Mesenchymal stem cell (in vitro differentiated cells and primary cell): ENCODE data around the gene HOXA5.

Source experiments
- DNase-seq: peaks from one replicate; pipeline ENCODE4 v3.0.0-alpha.2; 2013
- H2AFZ ChIP-seq: one replicate; pipeline ENCODE4 v1.6.1; 2013; ENCODE audit warnings: low read depth, mild to moderate bottlenecking, control low read depth, inconsistent platforms, low read length, moderate library complexity
- H2AK5ac ChIP-seq: 2 replicates; pipeline ENCODE4 v1.6.1; 2013; ENCODE audit warnings: low read length, moderate library complexity, mild to moderate bottlenecking, inconsistent platforms; ENCODE audit not compliant: severe bottlenecking
- H2BK120ac ChIP-seq: one replicate; pipeline ENCODE4 v1.6.1; 2013; ENCODE audit warnings: low read depth, mild to moderate bottlenecking, inconsistent platforms, low read length, moderate library complexity
- H2BK12ac ChIP-seq, 2 experiments: one replicate each; pipeline ENCODE4 v1.6.1; 2013; ENCODE audit warnings: inconsistent platforms in 2 of 2, low read length in 2 of 2, mild to moderate bottlenecking in 2 of 2, moderate library complexity in 2 of 2, control low read depth in 1 of 2
- H2BK15ac ChIP-seq: one replicate; pipeline ENCODE4 v1.6.1; 2013; ENCODE audit warnings: mild to moderate bottlenecking, low read depth, inconsistent platforms; ENCODE audit not compliant: poor library complexity, severe bottlenecking
- H2BK5ac ChIP-seq: 2 replicates; pipeline ENCODE4 v1.6.1; 2013; ENCODE audit warnings: low read depth, mild to moderate bottlenecking, low read length, control low read depth, inconsistent platforms; ENCODE audit not compliant: poor library complexity, severe bottlenecking
- H3K14ac ChIP-seq, 2 experiments: one replicate each; pipeline ENCODE4 v1.6.1; 2013; ENCODE audit warnings: inconsistent platforms in 2 of 2, low read length in 2 of 2, control low read depth in 1 of 2, mild to moderate bottlenecking in 1 of 2, moderate library complexity in 1 of 2
- H3K18ac ChIP-seq, 2 experiments: one replicate each; pipeline ENCODE4 v1.6.1; 2013; ENCODE audit warnings: inconsistent platforms in 2 of 2, low read length in 2 of 2, control low read depth in 1 of 2, low read depth in 1 of 2, mild to moderate bottlenecking in 1 of 2
- H3K23ac ChIP-seq, 2 experiments: one replicate each; pipeline ENCODE4 v1.6.1; 2013; ENCODE audit warnings: inconsistent platforms in 2 of 2, low read length in 2 of 2, mild to moderate bottlenecking in 2 of 2, moderate library complexity in 2 of 2, control low read depth in 1 of 2
- H3K27ac ChIP-seq: 2 replicates; pipeline ENCODE4 v1.5.1; 2013; ENCODE audit warnings: mild to moderate bottlenecking, moderate library complexity, low read length, control low read depth, inconsistent platforms; ENCODE audit not compliant: poor library complexity, severe bottlenecking
- H3K27me3 ChIP-seq, 2 experiments: 2 replicates each; pipeline versions ENCODE4 v1.6.1 to v1.7.0; 2013; ENCODE audit warnings: low read length in 2 of 2, mild to moderate bottlenecking in 2 of 2, moderate library complexity in 2 of 2, control low read depth in 1 of 2, inconsistent platforms in 1 of 2; ENCODE audit not compliant: control insufficient read depth in 1 of 2, insufficient read depth in 1 of 2
- H3K36me3 ChIP-seq, 2 experiments: 2 replicates each; pipeline versions ENCODE4 v1.6.1 to v1.7.0; 2013; ENCODE audit warnings: low read length in 2 of 2, control low read depth in 1 of 2, inconsistent platforms in 1 of 2, low read depth in 1 of 2, mild to moderate bottlenecking in 1 of 2; ENCODE audit not compliant: insufficient read depth in 2 of 2, control insufficient read depth in 1 of 2
- H3K4ac ChIP-seq, 2 experiments: one replicate each; pipeline ENCODE4 v1.6.1; 2013; ENCODE audit warnings: inconsistent platforms in 2 of 2, low read length in 2 of 2, mild to moderate bottlenecking in 2 of 2, moderate library complexity in 2 of 2, control low read depth in 1 of 2, low read depth in 1 of 2
- H3K4me1 ChIP-seq: 2 replicates; pipeline ENCODE4 v1.6.1; 2013; ENCODE audit warnings: low read depth, low read length, control low read depth; ENCODE audit not compliant: control insufficient read depth, insufficient read depth
- H3K4me2 ChIP-seq: 2 replicates; pipeline ENCODE4 v1.6.1; 2013; ENCODE audit warnings: low read length, mild to moderate bottlenecking, inconsistent platforms; ENCODE audit not compliant: poor library complexity, severe bottlenecking
- H3K4me3 ChIP-seq, 2 experiments: 2 replicates each; pipeline versions ENCODE4 v1.5.1 to v1.7.0; 2013; ENCODE audit warnings: low read length in 2 of 2, mild to moderate bottlenecking in 2 of 2, control low read depth in 1 of 2, low read depth in 1 of 2; ENCODE audit not compliant: insufficient read depth in 1 of 2
- H3K79me1 ChIP-seq: replicated peaks from 2 replicates; pipeline ENCODE4 v1.6.1; 2013; ENCODE audit warnings: mild to moderate bottlenecking, control low read depth, low read length, inconsistent platforms; ENCODE audit not compliant: poor library complexity, severe bottlenecking
- H3K9ac ChIP-seq: 2 replicates; pipeline ENCODE4 v1.7.0; 2013; ENCODE audit warnings: mild to moderate bottlenecking, low read length, moderate library complexity
- H3K9me3 ChIP-seq: 2 replicates; pipeline ENCODE4 v1.7.0; 2013; ENCODE audit warnings: mild to moderate bottlenecking, low read length; ENCODE audit not compliant: control insufficient read depth
- H4K8ac ChIP-seq: one replicate; pipeline ENCODE4 v1.6.1; 2013; ENCODE audit warnings: inconsistent platforms, mild to moderate bottlenecking, low read length, moderate library complexity
- H4K91ac ChIP-seq: one replicate; pipeline ENCODE4 v1.6.1; 2013; ENCODE audit warnings: mild to moderate bottlenecking, low read length, inconsistent platforms
- WGBS: methylation state at CpG from one replicate; pipeline ENCODE4 v1.1.7; 2013; ENCODE audit warnings: mixed read lengths; 5-methylcytosine and 5-hydroxymethylcytosine counted together

HOXA5 gene

DNA sequence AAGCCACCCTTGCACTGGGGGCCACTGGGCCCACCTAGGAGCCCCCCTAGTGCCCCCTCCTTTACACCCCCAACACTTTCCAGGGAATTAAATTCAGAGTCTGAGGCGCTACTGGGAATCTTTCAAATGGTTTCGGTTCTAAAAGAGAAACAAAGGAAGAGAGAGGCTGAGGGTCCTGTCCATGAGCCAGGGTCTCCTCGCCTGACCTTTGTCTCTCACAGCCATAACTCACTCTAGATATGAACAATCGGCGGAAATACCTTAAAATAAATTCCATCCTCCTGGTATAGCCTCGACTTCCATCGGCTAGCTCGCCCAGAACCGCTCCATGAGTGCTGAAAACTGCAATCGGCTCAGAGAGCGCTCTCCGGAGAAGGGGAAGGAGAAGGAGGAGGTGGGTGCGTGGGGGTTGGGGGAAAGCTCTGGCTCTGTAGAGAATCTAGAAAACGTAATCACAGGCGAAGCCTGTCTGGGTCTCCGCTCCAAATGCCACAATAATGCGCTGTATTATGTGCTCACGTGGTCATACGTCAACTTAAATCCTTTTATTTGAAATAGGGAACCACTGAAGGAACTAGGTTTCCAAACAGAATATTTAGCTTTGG is 25.5 kb downstream of the HOXA5 start:
- Histone ChIP-seq H3K18ac (no peak overlapping the region), H2BK15ac (no peak overlapping the region), H3K27ac (peak overlapping the region; percentile 99), H3K4me1 (peaks cover 2% of the 10 kb centered on the region), H3K14ac (no peak overlapping the region), H2BK12ac (no peak overlapping the region), H2BK120ac (no peak overlapping the region), H3K27me3 (no peaks in the 10 kb centered on the region), H3K79me1 (no peaks in the 10 kb centered on the region), H2AFZ (no peak overlapping the region), H3K4me3 (peak overlapping the region; percentile 67 to 69), H2BK5ac (peak overlapping the region; percentile 77), H3K23ac (no peak overlapping the region), H3K9ac (peak overlapping the region; percentile 78), H3K4me2 (peak overlapping the region; percentile 91), H3K4ac (no peak overlapping the region), H3K36me3 (peaks cover 18 to 34% of the 10 kb centered on the region in 2 experiments), H3K9me3 (no peaks in the 10 kb centered on the region), H4K8ac (no peak overlapping the region), H2AK5ac (peak overlapping the region; percentile 74), H4K91ac (no peak overlapping the region)
- DNase-seq: peak; percentile 29
- WGBS: 20% methylated on average over 15 of the region's 19 CpGs

- no peaks in the 10 kb centered on the region for H3K79me1 ChIP-seq
- H4K91ac ChIP-seq: no peak overlapping the region
- peak overlapping the region; percentile 99 for H3K27ac ChIP-seq
- peak overlapping the region; percentile 67 to 69 for H3K4me3 ChIP-seq
- H2BK120ac ChIP-seq: no peak overlapping the region
- no peak overlapping the region for H2AFZ ChIP-seq
- peaks cover 2% of the 10 kb centered on the region for H3K4me1 ChIP-seq
- no peak overlapping the region for H3K14ac ChIP-seq
- H2BK12ac ChIP-seq: no peak overlapping the region
- no peak for DNase-seq
- H3K9me3 ChIP-seq: no peaks in the 10 kb centered on the region
- no peak overlapping the region for H4K8ac ChIP-seq
- 40% methylated on average over 12 of the region's 12 CpGs for WGBS
- H2BK5ac ChIP-seq: peak overlapping the region; percentile 77
- H2BK15ac ChIP-seq: no peak overlapping the region
- peak overlapping the region in 1 of 2 experiments; percentile 1 for H3K23ac ChIP-seq
- H3K18ac ChIP-seq: no peak overlapping the region
- no peak overlapping the region for H3K4ac ChIP-seq
- H3K27me3 ChIP-seq: no peaks in the 10 kb centered on the region
- H2AK5ac ChIP-seq: peak overlapping the region; percentile 86
- peak overlapping the region; percentile 78 for H3K9ac ChIP-seq
- H3K4me2 ChIP-seq: peak overlapping the region; percentile 91
- H3K36me3 ChIP-seq: peaks cover 15 to 26% of the 10 kb centered on the region in 2 experiments
These were observed 26.3 kb downstream of the HOXA5 start for GRCh38 chr7:27116962-27117886.

GRCh38 chr7:27116031-27116961 is 27.2 kb downstream of the HOXA5 start:
- H2BK12ac ChIP-seq: no peak overlapping the region
- peak overlapping the region; percentile 99 for H3K27ac ChIP-seq
- no peak overlapping the region for H3K18ac ChIP-seq
- no peak overlapping the region for H2BK120ac ChIP-seq
- no peaks in the 10 kb centered on the region for H3K9me3 ChIP-seq
- H3K4me2 ChIP-seq: peak overlapping the region; percentile 91
- H3K79me1 ChIP-seq: no peaks in the 10 kb centered on the region
- H3K14ac ChIP-seq: no peak overlapping the region
- peaks cover 15 to 17% of the 10 kb centered on the region in 2 experiments for H3K36me3 ChIP-seq
- peak overlapping the region; percentile 78 for H3K9ac ChIP-seq
- DNase-seq: no peak
- peak overlapping the region; percentile 96 for H2BK5ac ChIP-seq
- no peak overlapping the region for H3K4ac ChIP-seq
- no peak overlapping the region for H2BK15ac ChIP-seq
- no peak overlapping the region for H2AFZ ChIP-seq
- peaks cover 2% of the 10 kb centered on the region for H3K4me1 ChIP-seq
- peak overlapping the region; percentile 86 for H2AK5ac ChIP-seq
- H4K91ac ChIP-seq: no peak overlapping the region
- H4K8ac ChIP-seq: no peak overlapping the region
- H3K23ac ChIP-seq: no peak overlapping the region
- no peaks in the 10 kb centered on the region for H3K27me3 ChIP-seq
- 32% methylated on average over 17 of the region's 20 CpGs for WGBS
- H3K4me3 ChIP-seq: peak overlapping the region; percentile 60 to 69
